Cardiac muscle cell (in vitro differentiated cells and primary cell): ENCODE results near the gene ACTN3. TPM values are rescaled to one million over a fixed set of nuclear protein-coding genes. Genes with fewer than 3 reads are reported as not detected.

Experiments used
- DNase-seq, 2 donors: peaks; one replicate each; pipeline versions ENCODE4 v3.0.0 to v3.0.0-alpha.2; 2010 to 2017; ENCODE audit warnings: low read depth in 1 of 2, low spot score in 1 of 2
- H3K27ac ChIP-seq: fragments of 200-600 bp; sonication (generic); 2 replicates; pipeline ENCODE4 v1.5.1; 2016
- H3K27me3 ChIP-seq: fragments of 200-600 bp; sonication (generic); 2 replicates; pipeline ENCODE4 v1.6.0; 2016; ENCODE audit warnings: control low read depth
- H3K36me3 ChIP-seq: fragments of 200-600 bp; sonication (generic); 2 replicates; pipeline ENCODE4 v1.5.1; 2016; ENCODE audit warnings: control low read depth
- H3K4me1 ChIP-seq: fragments of 200-600 bp; sonication (generic); 2 replicates; pipeline ENCODE4 v1.8.1; 2017; ENCODE audit warnings: low read depth, mild to moderate bottlenecking, mixed run types
- H3K4me3 ChIP-seq: fragments of 200-600 bp; sonication (generic); 2 replicates; pipeline ENCODE4 v1.5.1; 2016; ENCODE audit warnings: mild to moderate bottlenecking
- H3K9me3 ChIP-seq: fragments of 200-600 bp; sonication (generic); 2 replicates; pipeline ENCODE4 v1.5.1; 2017; ENCODE audit warnings: low read depth, mild to moderate bottlenecking, control low read depth
- CTCF ChIP-seq: IDR thresholded peaks from 2 replicates; pipeline ENCODE4 v1.5.1; 2012; ENCODE audit warnings: low read depth, mild to moderate bottlenecking, low read length
- polyA plus RNA-seq: library from polyadenylated mRNA; unstranded; fragments of >200 nt; fragmentation: Nextera tagmentation; extraction: Ambion mirVana; gene quantifications from 2 replicates; pipeline ENCODE4 v1.2.1, GENCODE V29; 2016
- total RNA-seq: library from RNA; depleted of rRNA; stranded (reverse); fragments of >200 nt; gene quantifications from 2 replicates; pipeline ENCODE4 v1.2.3, GENCODE V29; 2016

ACTN3 gene
- total and polyA plus RNA-seq, 2 experiments from 2014 or later = 111 to 189 TPM

GRCh38 chr11:66562275-66562674, 15.6 kb downstream of the ACTN3 start:
- no peak overlapping the region for H3K27ac ChIP-seq
- no peaks in the 10 kb centered on the region for H3K27me3 ChIP-seq
- no peaks in the 10 kb centered on the region for H3K9me3 ChIP-seq
- DNase-seq = no peak
- no peak overlapping the region for H3K4me3 ChIP-seq
- H3K4me1 ChIP-seq = no peaks in the 10 kb centered on the region
- peaks cover 29% of the 10 kb centered on the region for H3K36me3 ChIP-seq
- TF ChIP-seq CTCF = no peak

- H3K4me3 ChIP-seq = no peak overlapping the region
- no peaks in the 10 kb centered on the region for H3K27me3 ChIP-seq
- no peak overlapping the region for H3K27ac ChIP-seq
- H3K9me3 ChIP-seq = no peaks in the 10 kb centered on the region
- TF ChIP-seq CTCF = no peak
- H3K36me3 ChIP-seq = peaks cover 22% of the 10 kb centered on the region
- no peaks in the 10 kb centered on the region for H3K4me1 ChIP-seq
- no peak for DNase-seq
Measured at GRCh38 chr11:66562907-66563583, 16.3 kb downstream of the ACTN3 start.

GRCh38 chr11:66563832-66564231, 17.1 kb downstream of the ACTN3 start:
- TF ChIP-seq CTCF = no peak
- Histone ChIP-seq H3K27me3 (no peaks in the 10 kb centered on the region), H3K27ac (no peak overlapping the region), H3K36me3 (peaks cover 17% of the 10 kb centered on the region), H3K9me3 (no peaks in the 10 kb centered on the region), H3K4me3 (no peak overlapping the region), H3K4me1 (no peaks in the 10 kb centered on the region)
- DNase-seq = no peak

GRCh38 chr11:66564538-66564937, 17.8 kb downstream of the ACTN3 start:
- Histone ChIP-seq H3K27me3 (no peaks in the 10 kb centered on the region), H3K36me3 (peaks cover 16% of the 10 kb centered on the region), H3K4me1 (no peaks in the 10 kb centered on the region), H3K27ac (peak overlapping the region; percentile 28), H3K4me3 (no peak overlapping the region), H3K9me3 (no peaks in the 10 kb centered on the region)
- TF ChIP-seq CTCF = no peak
- DNase-seq = no peak

- Histone ChIP-seq H3K36me3 (peaks cover 12% of the 10 kb centered on the region), H3K9me3 (no peaks in the 10 kb centered on the region), H3K27ac (peak overlapping the region; percentile 28), H3K4me1 (no peaks in the 10 kb centered on the region), H3K4me3 (no peak overlapping the region), H3K27me3 (no peaks in the 10 kb centered on the region)
- TF ChIP-seq CTCF = no peak
- DNase-seq = no peak
Measured at GRCh38 chr11:66564984-66565383, 18.3 kb downstream of the ACTN3 start.
